Measurements from ENCODE around the gene EIF4G1. TPM values are rescaled to one million over a fixed set of nuclear protein-coding genes. Genes with fewer than 3 reads are reported as not detected.

EIF4G1 gene
- total and polyA plus RNA-seq, 2 donors (not counting 3 experiments of a cell fraction or from before 2014, with no cell fraction given): 355 to 532 TPM

DNA sequence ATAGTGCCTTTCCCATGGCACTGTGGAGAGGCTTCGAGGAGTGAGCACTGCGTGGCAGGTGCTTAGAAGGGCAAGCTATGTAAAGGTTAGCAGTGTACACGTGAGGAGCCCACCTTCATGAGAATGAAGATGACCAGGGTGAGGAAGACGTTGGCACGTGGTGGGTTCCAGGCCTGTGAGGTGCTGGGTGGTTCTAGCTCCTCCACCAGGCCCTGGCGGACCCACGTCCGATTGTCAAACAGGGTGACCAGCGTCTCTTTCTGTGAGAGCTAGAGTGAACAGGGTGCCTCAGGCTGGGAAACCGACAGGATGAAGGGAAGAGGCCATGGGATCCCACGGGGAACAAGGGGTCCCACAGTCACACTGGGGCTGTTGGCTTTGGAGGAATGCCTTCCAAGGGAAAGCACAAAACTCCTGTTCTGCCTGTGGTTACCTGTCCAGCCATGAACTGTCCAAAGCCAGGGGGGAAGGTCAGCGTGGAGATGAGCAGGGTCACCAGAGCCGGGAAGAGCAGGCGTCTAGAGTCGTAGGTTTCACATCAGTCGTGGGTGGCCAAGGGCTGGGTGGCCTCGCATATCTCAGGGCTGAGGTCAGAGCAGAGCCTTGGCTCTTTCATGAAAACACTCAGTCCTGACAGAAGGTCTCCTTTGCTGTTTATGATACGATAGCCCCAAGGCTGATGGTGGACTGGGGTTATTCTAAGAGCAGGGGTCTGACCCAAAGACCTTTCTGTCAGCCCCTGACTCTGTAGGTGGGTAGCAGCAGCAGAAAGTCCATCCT, 41.0 kb downstream of the EIF4G1 start:
- no peaks in the 10 kb centered on the region for H3K9me1 ChIP-seq (replicated peaks; ENCODE audit: control insufficient read depth, extremely low read depth, insufficient read depth, low read length)

DNA sequence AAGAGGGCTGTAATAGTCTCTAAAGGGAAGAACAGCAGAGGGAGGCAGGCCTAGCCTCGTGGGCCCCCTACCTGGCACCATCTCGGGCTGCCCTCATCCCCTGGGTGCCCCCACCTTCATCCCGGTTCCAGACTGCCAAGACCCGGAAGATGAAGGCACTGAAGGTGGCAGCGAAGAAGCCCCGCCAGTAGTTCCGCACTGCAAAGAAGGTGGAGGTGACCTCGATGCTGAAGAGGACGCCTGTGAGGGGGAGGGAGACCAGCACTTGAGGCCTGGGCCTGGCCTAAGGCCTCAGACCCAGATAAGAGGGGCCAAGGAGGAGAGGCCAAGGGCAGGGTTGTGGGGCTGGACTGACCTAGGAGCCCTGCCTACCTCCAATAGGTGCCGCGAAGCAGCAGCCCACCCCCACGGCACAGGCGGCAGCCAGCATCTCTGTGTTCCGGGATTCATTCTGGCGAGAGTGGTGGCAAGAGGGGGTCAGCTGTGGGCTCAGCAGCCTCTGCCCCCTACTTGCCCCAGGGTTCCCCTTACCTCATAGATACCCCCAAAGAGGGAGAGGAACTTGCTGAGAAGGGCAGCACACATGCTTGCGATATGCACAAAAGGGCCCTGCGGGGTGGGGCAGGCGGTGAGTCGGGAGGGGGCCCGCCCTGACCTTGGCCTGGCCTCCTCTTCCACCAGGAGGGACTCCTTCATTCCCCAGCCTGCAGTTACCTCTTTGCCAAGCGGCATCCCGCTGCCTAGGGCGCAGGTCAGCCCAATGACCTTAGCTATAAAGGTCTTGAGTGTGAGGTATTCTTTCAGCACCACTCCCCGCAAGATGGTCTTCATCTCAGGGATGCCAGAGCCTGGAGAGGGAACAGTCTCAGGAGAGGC, 43.1 kb downstream of the EIF4G1 start:
- Histone ChIP-seq H3K4me1 (ENCODE audit: control insufficient read depth, extremely low read depth, insufficient read depth, low read length) (peaks cover 5% of the 10 kb centered on the region), H3K27me3 (ENCODE audit: control insufficient read depth in 2 of 2, insufficient read depth in 2 of 2, low read length in 2 of 2) (no peaks in the 10 kb centered on the region), H3K4me2 (ENCODE audit: insufficient read depth, low read length) (no peak overlapping the region), H3K9me3 (replicated peaks; ENCODE audit: control insufficient read depth, insufficient read depth, low read length) (no peaks in the 10 kb centered on the region), H3K27ac (ENCODE audit: insufficient read depth, low read depth, low read length) (no peak overlapping the region), H3K9ac (replicated peaks; ENCODE audit: extremely low read depth, insufficient read depth, low read length) (no peak overlapping the region), H3K36me3 (ENCODE audit: control insufficient read depth in 2 of 2, extremely low read depth in 1 of 2, insufficient read depth in 2 of 2, low read length in 2 of 2) (no peaks in the 10 kb centered on the region), H3K79me2 (ENCODE audit: control insufficient read depth, insufficient read depth, low read length) (no peaks in the 10 kb centered on the region), H2AFZ (ENCODE audit: low read depth, low read length) (no peak overlapping the region), H4K20me1 (replicated peaks; ENCODE audit: control insufficient read depth, extremely low read depth, insufficient read depth, low read length) (no peaks in the 10 kb centered on the region), H3K4me3 (replicated peaks in 1 of 3; ENCODE audit: insufficient read depth in 1 of 3, low read depth in 1 of 3, low read length in 3 of 3) (no peak overlapping the region), H3K9me1 (replicated peaks; ENCODE audit: control insufficient read depth, extremely low read depth, insufficient read depth, low read length) (no peaks in the 10 kb centered on the region)
- DNase-seq (ENCODE audit: low read depth, low spot score) (no peak), FAIRE-seq (no peak)
- intact Hi-C loops (cut with micrococcal nuclease): no loop called here
- no TSS peak for BruUV-seq (replicated peaks)
- dilution Hi-C loops (cut with MboI; ENCODE audit: extremely low pct_ligation_motif_present, low sequenced_read_pairs): no loop called here
- no peak for TF ChIP-seq GATA2 (IDR thresholded peaks at IDR 0.05; ENCODE audit: insufficient read depth, insufficient read length, low read depth, low read length)
- no peak for TF ChIP-seq MYC (IDR thresholded peaks at IDR 0.05; ENCODE audit: low read depth, low read length)
- no peak for TF ChIP-seq EZH2 (IDR thresholded peaks at IDR 0.05; ENCODE audit: borderline replicate concordance, low read depth, low read length, severe bottlenecking)
- no peak for TF ChIP-seq POLR2AphosphoS5 (IDR thresholded peaks at IDR 0.05; ENCODE audit: insufficient read depth, low read depth, low read length)
- TF ChIP-seq MAX (IDR thresholded peaks at IDR 0.05; ENCODE audit: insufficient read depth, insufficient read length): no peak
- ChIA-PET POLR2A (no interaction called here), CTCF (interaction anchor here (0.6 to 1.4 kb wide), 3 partner anchors 12 to 14 kb away, joined by 3 to 5 read pairs (median 3); no protein-coding TSS in a partner anchor)

More for the DNA sequence above, 41.0 kb downstream of the EIF4G1 start:
- H3K79me2 ChIP-seq (ENCODE audit: control insufficient read depth, insufficient read depth, low read length): no peaks in the 10 kb centered on the region
- no peak overlapping the region for H2AFZ ChIP-seq (ENCODE audit: low read depth, low read length)
- BruUV-seq (replicated peaks): no TSS peak
- H3K27ac ChIP-seq (ENCODE audit: insufficient read depth, low read depth, low read length): no peak overlapping the region
- H3K4me1 ChIP-seq (ENCODE audit: control insufficient read depth, extremely low read depth, insufficient read depth, low read length): no peaks in the 10 kb centered on the region
- peaks cover 0 to 3% of the 10 kb centered on the region in 2 experiments for H3K36me3 ChIP-seq (ENCODE audit: control insufficient read depth in 2 of 2, extremely low read depth in 1 of 2, insufficient read depth in 2 of 2, low read length in 2 of 2)
- ChIA-PET CTCF (interaction anchor here (0.9 to 2.6 kb wide), 7 partner anchors 7 to 113 kb away, joined by 3 to 11 read pairs (median 4); no protein-coding TSS in a partner anchor), POLR2A (no interaction called here)
- no peak for TF ChIP-seq GATA2 (IDR thresholded peaks at IDR 0.05; ENCODE audit: insufficient read depth, insufficient read length, low read depth, low read length)
- no peak for TF ChIP-seq MAX (IDR thresholded peaks at IDR 0.05; ENCODE audit: insufficient read depth, insufficient read length)
- TF ChIP-seq POLR2A (IDR thresholded peaks at IDR 0.05; ENCODE audit: low read depth, low read length): no peak
- TF ChIP-seq EZH2 (IDR thresholded peaks at IDR 0.05; ENCODE audit: borderline replicate concordance, low read depth, low read length, severe bottlenecking): no peak
- intact Hi-C loops (cut with micrococcal nuclease) (no loop called here), dilution Hi-C loops (cut with MboI; ENCODE audit: extremely low pct_ligation_motif_present, low sequenced_read_pairs) (no loop called here)
- H3K9me3 ChIP-seq (replicated peaks; ENCODE audit: control insufficient read depth, insufficient read depth, low read length): no peaks in the 10 kb centered on the region
- H3K27me3 ChIP-seq (ENCODE audit: control insufficient read depth in 2 of 2, insufficient read depth in 2 of 2, low read length in 2 of 2): no peaks in the 10 kb centered on the region
- DNase-seq (ENCODE audit: low read depth, low spot score) (no peak), FAIRE-seq (no peak)
- H3K4me2 ChIP-seq (ENCODE audit: insufficient read depth, low read length): no peak overlapping the region
- no peak overlapping the region for H3K9ac ChIP-seq (replicated peaks; ENCODE audit: extremely low read depth, insufficient read depth, low read length)
- no peaks in the 10 kb centered on the region for H4K20me1 ChIP-seq (replicated peaks; ENCODE audit: control insufficient read depth, extremely low read depth, insufficient read depth, low read length)
- no peak overlapping the region for H3K4me3 ChIP-seq (replicated peaks in 1 of 3; ENCODE audit: insufficient read depth in 1 of 3, low read depth in 1 of 3, low read length in 3 of 3)
